GM21447 (cell line): Measurements from ENCODE around the gene CEACAM19.
A peak's percentile ranks its signal among the peaks of the same experiment; 100 is the strongest.
"Not testable (repeated sequence)": the region's sequence is repeated elsewhere in the genome, so short reads cannot be mapped to it uniquely, and the experiment has no call there.

ENCODE experiments used
- ATAC-seq: cut with Tn5 transposase; IDR thresholded peaks from one replicate; pipeline ENCODE4 v1.9.1; 2021; ENCODE audit not compliant: unreplicated experiment

CEACAM19 gene

DNA sequence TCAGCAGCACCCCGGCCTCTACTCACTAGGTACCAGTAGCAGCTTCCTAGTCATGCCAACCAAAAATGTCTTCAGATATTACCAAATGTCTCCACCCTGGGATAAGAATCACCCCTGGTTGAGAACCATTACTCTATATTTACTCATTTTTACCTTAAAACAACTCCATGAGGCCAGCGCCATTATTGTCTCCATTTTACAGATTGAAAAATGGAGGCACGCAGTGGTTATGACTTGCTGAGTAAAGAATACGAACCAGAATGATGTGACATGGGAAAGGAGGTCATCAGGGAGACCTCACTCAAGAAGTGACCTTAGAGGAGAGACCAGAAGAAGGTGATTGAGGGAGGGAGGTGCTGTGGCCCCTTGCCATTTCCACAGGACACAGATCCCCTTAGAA is 2.2 kb downstream of the CEACAM19 start:
- no peak for ATAC-seq

DNA sequence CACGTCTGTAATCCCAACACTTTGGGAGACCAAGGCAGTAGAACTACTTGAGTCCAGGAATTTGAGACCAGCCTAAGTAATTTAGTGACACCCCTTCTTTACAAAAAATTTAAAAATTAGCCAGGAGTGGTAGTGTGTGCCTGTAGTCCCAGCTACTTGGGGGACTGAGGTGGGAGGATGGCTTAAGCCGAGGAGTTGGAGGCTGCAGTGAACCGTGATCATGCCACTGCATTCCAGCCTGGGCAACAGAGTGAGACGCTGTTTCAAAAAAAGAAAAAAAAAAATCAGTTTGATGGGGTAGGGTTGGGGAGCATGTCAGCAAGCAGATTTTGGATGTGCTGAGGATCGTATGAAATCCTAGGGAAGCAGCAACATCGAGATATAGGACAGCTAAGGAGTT is 4.2 kb downstream of the CEACAM19 start:
- ATAC-seq: no peak

DNA sequence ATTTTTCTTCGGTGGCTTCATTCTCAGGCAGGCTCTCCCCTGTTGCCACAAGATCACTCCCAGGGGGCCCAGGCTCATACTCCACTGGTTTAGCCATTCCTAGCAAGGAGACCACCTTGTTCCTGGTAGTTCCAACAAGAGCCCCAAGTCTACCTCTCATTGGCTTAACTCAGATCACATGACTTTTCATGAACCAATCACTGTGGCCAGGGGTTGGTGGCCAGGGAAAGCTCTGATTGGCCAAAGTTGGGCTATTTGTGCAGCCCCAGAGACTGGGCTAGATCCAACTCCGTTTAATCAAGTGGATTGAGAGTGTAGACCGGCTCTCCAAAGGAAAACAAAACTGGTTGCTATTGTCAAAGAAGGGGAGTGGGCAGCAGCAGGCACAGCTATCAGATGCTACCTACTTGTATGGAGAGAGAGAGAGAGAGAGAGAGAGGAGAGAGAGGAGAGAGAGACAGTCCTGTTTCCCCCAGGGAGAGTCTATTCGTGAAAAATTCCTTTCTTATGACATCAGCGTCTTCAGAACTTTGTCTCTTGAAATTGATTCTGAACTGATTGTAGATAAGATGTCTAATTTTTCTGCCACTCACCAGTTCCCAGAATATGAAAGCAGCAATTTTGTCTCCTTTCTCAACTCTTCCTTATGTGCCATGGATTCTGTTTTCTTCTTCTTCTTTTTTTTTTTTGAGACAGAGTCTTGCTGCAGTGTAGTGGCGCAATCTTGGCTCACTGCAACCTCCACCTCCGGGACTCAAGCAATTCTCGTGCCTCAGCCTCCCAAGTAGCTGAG is 5.9 kb downstream of the CEACAM19 start:
- no peak for ATAC-seq

DNA sequence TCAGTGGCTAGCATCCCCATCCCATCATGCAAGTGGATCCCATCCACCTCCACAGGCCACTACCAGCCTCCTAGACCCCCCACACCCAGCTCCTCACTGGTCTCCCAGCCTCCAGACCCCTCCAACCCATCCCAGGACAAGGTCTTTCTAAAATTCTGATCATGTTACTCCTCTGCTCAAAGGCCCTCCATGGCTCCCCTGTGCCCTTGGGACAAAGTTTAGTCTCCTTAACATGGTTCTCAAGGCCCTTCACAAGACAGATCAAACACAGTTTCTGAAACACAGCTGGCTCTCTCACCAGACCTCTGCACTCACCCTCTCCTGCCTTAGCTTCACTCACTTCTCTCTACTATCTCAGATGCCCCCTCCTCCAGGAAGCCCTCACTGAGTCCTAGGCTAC is 9.3 kb downstream of the CEACAM19 start:
- no peak for ATAC-seq

DNA sequence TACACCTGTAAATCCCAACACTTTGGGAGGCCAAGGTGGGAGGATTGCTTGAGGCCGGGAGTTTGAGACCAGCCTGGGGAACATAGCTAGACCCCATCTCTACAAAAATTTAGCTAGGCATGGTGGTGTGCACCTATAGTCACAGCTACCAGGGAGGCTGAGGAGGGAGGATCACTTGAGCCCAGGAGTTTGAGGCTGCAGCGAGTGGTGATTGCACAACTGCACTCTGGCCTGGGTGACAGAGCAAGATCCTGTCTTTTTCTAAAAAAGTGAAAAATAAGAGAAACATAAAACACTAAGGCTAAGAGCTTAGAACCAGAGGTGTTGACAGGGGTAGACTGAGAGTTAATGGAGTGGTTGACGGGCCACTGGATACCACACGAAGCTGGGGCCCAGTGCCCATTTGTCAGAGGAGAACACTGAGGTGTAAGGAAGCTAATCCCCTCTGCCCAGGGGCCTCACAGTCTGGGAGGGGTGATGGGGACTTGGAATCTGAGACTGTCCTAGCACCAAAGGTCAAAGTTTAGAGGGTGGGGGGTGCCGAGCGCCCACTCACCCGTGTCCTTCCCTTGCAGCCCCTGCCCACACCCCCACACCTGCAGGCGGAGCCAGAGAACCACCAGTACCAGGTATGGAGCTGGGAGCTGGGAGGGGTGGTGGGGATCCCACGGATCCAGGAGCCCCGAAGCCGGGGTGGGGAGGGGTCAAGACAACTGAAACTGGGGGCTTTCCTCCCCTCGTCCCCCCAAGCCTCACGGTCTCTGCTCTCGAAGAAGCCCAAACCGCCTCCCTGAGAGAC is 10.9 kb downstream of the CEACAM19 start:
- ATAC-seq: no peak

DNA sequence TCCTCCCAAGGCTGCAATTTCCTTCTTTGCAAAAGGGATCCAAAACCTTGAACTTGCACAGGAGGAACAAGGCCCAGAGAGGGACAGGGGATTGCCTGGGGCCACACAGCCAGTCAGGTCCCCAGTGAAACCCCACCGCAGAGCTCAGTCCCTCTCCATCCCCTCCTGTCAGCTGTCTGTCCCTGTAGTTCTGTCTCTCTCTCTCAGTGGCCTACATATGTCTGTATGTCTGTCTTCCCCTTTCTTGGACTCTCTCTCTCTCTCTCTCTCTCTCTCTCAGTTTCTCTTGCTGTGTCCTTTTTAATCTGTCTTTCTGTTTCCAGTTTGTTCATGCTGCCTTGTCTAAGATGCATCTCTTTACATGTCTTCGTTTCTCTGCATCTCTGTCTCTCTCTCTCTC is 11.5 kb downstream of the CEACAM19 start:
- ATAC-seq: no peak

DNA sequence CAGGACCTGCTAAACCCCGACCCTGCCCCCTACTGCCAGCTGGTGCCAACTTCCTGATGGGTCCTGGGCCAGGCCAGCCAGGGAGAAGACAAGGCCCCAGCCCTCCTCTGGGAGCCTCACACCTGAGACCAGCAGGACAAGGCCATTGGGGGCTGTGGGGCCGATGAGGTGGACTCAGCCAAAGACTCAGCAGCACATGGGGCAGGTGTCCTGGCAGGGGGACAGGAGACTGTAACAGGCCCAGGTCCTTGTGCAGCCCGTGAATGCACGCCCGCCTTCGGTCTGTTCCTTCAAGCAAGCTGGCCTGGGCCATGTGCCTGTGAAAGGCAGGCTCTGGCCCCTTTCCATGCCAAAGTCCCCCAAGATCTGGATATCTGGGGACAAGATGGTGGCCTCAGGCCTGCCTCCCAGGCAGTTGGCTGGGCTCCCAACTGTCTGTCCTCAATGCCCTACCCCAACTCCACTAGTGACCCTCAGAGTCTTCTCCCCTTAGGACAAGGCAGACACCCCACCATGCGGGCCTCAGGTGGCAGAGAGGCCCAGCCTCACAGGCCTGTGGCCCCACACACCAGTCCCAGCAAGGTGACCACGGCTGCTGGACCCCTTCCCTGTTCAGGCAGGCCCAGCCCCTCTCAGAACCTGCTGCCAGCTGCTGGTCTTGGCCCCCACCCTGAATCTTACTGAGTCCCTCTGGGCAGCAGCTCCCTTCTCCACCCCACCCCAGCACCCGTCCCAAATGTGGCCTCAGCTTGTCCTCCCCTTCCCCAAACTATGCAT is 12.3 kb downstream of the CEACAM19 start:
- ATAC-seq: no peak

DNA sequence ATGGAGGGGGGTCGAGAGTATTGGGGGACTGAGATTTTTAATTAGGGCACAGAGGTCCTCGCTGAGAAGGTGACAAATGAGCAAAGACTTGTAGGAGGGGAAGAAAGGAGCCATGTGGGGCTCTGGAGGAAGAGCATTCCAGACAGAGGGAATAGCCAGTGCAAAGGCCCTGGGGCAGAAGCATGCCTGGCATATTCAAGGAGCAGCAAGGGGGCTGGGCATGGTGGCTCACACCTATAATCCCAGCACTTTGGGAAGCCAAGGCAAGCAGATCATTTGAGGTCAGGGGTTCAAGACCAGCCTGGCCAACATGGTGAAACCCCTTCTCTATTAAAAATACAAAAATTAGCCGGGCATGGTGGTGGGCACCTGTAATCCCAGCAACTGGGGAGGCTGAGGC is 13.1 kb downstream of the CEACAM19 start:
- not testable (repeated sequence) for ATAC-seq

DNA sequence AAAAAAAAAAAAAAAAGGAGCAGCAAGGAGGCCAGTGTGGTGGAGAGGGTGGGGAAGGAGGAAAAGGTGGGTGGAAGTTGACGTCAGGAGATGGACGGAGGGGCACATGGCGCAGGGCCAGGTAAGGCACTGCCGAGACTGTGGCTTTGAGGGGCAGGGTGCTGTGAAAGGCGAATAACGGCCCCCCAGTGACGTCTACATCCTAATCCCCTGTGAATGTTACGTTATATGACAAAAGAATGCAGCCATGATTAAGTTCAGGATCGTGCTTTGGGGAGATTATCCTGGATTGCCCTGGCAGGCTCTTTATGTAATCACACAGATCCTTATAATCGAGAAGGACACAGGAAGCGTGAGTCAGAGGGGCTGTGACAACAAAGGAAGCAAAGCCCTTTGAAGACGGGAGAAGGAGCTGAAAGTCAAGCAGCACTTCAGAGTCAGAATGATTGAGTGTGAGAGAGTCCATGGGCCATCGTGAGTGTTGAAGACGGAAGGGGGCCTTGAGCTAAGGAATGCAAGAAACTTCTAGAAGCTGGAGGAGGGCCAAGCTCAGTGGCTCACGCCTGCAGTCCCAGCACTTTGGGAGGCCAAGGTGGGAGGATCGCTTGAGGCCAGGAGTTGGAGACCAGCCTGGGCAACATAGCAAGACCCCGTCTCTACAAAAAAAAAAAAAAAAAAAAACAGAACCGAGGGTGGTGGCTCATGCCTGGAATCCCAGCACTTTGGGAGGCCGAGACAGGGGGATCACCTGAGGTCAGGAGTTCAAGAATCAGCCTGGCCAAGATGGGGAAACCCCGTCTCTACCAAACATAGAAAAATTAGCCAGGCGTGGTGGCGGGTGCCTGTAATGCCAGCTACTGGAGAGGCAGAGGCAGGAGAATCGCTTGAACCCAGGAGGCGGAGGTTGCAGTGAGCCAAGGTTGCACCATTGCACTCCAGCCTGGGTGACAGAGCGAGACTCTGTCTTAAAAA is 13.9 kb downstream of the CEACAM19 start:
- ATAC-seq: no peak

DNA sequence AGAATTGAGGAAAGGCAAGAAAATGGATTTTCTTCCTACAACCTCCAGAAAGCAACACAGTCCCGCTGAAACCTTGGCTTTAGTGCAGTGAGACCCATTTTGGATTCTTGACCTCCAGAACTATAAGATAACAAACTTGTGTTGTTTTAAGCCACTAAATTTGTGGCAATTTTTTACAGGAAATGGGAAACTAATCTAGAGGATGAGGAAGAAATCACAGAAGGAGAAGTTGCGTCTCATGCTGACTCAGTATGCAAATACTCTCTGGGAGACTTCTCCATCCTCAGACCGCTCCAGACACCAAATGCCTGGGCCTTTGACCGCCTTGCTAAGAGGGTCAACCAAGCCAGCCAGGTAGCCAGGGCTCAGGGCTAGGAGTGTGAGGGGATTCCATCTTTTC is 14.6 kb downstream of the CEACAM19 start:
- ATAC-seq: no peak

DNA sequence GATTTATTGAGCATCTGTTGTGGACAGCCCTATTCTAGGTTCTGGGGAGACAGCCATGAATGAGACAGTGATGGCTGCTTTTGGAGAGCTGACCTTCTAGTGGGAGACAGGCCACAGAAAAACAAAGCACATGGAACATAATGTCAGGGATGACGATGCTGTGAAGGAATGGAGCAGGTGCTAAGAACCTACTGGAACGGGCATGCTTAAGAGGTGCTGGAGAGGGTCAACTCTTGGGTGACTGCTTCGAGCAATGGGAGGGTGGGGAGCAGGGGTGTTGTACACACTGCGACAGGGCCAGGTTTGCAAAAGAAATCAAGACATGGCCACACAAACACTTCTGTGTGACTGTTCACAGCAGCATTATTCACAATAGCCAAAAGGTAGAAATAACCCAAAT is 15.6 kb downstream of the CEACAM19 start:
- ATAC-seq: no peak

DNA sequence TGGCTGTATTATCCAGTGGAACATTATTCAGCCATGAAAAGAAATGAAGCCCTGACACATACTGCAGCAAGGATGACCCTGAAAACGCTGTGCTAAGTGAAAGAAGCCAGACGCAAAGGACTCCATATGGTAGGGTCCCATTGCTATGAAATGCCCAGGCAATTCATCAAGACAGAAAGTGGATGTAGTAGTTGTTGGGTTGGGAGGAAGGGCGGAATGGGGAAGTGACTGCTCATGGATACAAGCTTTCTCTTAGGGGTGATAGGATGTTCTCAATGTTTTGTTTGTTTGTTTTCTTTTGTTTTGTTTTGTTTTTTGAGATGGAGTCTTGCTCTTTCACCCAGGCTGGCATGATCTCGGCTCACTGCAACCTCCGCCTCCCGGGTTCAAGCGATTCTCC is 16.6 kb downstream of the CEACAM19 start:
- no peak for ATAC-seq

DNA sequence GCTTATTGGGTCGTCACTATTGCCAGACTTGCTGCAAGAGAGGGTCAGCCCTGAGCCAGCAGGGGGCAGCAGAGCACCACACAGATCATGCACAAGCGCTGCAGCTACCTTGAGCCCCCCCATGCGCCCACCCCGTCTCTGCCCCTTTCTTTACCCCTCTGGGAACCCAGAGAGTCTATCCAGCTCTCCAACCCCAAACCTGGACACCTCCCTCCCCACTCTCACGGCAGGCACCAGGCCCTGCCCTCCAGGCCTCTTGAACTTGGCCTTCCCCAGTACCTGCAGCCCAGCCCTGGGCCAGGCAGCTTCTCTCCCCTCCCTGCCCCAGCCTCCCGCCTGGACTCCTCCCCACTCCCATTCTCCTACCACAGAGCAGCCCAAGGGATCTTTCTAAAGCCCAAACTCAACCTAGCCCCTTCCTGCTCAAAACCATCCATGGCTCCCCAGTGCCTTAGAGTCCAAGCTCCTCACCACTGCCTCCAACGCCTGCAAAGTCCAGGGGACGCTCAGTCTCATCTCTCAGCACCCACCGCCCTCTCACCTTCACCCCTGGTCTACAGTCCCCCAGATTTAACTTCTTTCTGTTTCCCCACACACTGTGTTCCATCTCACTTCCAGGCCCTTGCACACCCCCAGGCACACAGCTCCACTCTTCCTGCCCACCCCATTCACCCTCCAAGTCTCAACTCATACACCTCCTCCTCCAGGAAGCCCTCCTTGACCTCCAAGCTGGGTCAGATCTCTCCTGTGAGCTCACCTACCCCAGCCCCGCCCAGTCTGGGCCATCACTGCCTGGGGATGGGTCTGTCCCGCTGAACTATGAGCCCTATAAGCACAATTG is 18.2 kb downstream of the CEACAM19 start:
- no peak for ATAC-seq

DNA sequence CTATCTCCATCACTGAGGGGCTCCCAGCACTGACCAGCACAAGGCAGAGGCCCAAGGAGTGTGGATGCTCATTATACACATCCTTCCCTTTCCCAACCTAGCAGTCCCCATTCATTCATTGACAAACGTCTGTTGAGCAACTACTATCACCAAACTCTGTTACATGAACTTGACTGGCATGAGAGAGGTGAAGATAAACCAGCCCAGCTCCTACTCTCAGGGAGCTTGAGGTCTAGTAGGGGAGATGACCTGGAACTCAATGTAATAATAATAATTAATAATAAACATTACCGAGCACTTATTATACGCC is 18.8 kb downstream of the CEACAM19 start:
- ATAC-seq: no peak

DNA sequence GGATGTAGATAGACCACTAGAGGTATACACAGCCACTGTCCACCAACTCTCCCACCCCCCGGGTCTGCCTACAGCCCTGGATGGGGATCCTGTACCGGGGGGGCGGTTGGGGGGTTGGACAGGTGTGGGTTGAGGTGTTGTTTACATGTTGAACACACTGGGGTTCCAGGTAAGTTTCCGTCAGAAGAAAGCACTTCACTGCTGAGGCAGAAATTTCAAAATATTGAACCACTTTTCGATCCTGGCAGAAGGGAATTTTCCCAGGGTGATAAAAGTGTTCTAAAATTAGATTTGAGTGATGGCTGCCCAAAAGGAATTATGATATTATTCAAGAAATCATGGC is 21.1 kb downstream of the CEACAM19 start:
- peak; percentile 6 for ATAC-seq

DNA sequence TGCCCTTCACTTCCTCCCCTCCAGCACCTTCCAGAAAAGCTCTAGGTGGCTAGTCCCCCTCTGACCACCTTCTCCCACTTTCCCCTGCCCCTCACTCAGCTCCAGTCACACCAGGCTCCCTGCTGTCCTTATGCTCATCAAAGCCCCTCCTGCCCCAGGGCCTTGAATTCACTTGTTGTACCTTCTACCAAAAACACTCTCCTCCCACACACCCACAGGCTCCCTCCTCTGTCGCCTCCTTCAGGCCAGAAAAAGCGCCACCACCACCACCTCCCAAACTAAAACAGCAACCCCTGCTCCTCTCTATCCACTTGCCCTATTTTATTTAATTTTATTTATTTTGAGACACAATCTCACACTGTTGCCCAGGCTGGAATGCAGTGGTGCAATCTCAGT is 22.9 kb downstream of the CEACAM19 start:
- no peak for ATAC-seq

DNA sequence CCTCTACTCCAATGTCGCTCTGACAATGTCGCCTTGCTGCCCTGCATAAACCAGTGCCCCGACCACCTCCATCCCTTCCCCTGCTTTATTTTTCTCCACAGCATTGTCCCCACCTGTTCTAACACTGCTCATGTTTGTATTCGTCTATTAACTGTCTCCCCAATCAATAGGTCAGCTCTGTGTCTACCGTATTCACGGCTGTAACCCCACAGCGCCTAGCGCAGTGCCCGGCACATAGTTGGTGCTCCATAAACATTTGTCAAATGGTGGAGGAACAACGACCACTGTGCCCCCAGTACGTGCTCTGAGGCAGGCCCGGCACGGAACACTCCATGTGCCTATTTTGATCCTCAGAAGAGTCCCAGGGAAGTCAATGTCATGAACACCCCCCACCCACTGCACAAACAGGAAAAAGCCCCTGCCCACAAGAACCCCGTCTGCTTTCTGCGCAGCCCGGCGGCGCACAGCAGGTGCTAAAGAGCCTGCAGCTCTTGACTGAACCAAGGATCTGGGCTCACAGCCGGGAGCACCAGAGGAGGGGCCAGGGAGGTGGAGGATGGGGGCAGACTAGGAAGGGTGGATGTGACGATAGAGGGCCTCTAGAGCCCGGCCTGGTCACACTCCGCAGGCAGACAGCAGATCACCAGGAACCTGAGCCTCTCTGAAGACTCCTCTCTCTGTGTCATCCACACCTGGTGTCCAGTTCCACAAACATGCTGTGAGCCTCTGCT is 25.8 kb downstream of the CEACAM19 start:
- ATAC-seq: no peak

DNA sequence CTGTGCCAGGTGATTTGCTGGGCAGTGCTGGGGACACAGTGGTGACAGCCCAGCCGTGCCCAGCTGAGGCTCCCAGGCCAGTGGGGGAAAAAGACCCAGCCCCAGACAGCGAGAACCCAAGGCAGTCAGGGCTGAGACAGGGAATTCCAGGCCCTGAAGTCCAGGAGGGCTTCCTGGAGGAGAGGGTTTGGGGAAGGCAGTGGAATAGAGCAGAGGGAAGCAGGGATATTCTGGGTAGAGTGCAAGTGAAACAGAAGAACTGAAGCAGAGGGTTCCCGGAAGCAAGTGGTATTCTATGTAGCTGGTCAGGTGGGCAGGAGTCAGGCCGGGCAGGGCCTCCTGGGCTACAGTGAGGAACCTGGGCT is 26.4 kb downstream of the CEACAM19 start:
- no peak for ATAC-seq

DNA sequence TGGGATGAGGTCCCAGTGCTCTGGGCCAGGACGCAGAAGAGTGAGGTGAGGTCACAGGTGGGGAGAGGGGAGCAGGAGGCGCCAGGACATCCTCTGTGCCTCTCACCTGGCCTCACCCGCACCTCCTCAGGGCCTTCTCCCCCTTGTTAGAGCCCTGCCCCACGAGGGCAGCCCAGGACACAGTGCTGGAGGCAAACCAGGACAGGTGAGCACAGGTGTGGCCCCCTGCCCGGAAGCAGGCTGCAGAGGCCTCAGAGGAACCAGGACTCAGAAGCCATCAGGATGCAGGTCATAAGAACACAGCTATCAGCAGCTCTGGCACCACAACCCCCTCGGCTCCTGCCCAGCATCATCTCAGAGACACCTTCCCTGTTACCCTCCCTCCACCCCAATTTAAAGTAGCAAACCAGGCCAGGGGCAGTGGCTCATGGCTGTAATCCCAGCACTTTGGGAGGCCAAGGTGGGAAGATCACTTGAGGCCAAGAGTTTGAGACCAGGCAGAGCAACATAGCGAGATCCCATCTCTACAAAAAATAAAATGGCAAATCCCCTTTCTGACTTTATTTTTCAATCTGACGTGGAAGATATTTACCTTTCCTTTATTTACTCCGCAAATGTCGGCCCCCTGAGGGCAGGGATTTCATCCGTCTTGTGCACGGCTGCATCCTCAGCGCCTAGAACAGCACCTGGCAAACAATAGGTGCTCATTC is 27.4 kb downstream of the CEACAM19 start, which contains the start of gene CEACAM16:
Gene CEACAM16 (plus strand): TSS at position 660 of the 710 bp plus-strand sequence. CDS start 2,306 bp downstream, outside the sequence.
- no peak for ATAC-seq
